ENCODE results near the gene CEP170B. TPM values are rescaled to one million over a fixed set of nuclear protein-coding genes. Genes with fewer than 3 reads are reported as not detected.

Gene CEP170B
- total and polyA plus RNA-seq, 2 donors (not counting 1 experiment from before 2014, with no cell fraction given) = 0.16 to 0.59 TPM

DNA sequence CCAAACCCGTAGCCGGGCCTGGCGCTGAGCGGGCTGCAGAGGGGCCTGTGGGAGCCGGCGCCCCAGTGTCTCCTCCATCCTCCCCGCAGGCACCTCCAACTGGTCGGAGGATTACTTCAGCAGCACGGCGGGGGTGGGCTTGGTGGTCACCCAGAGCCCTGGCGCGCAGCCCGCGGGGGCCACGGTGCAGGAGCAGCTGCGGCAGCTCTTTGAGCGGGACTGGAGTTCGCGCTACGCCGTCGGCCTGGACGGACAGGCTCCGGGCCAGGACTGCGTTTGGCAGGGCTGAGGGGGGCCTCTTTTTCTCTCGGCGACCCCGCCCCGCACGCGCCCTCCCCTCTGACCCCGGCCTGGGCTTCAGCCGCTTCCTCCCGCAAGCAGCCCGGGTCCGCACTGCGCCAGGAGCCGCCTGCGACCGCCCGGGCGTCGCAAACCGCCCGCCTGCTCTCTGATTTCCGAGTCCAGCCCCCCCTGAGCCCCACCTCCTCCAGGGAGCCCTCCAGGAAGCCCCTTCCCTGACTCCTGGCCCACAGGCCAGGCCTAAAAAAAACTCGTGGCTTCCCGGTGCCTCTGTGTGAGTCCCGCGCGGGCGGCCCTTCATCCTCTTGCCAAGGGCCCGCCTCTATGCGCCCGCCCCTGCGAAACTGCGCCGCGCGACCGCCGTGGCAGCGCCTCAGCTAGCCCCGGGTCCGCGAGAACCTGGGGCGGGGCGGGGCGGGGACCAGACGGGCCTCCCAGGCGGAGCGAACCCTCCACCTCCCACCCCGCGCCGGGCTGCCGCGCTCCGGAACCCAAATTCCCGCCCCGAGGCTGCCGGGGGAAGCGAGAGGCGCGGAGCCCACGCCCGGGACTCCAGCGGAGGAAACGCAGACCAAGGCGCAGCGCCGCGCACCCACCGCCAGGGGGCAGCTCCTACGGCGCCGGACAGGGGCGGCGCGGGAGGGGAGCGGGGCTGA, 67.9 kb downstream of the CEP170B start:
- no peak overlapping the region for H3K27ac ChIP-seq (ENCODE audit: low read length in 2 of 2)

More for the DNA sequence above, 67.9 kb downstream of the CEP170B start:
- intact Hi-C loops (cut with micrococcal nuclease) = loop anchor here (1.0 to 2.0 kb wide), 4 partner anchors 10 to 88 kb away; partner anchors contain the start of genes CDCA4 and CLBA1
- ChIA-PET POLR2A (interaction anchor here (0.6 kb wide), 1 partner anchor 11 kb away, joined by 3 read pairs; no protein-coding TSS in a partner anchor), CTCF (interaction anchor here (1.0 to 5.6 kb wide), 7 partner anchors 8 to 113 kb away, joined by 3 to 34 read pairs (median 5); partner anchors contain the start of gene PLD4)
- Histone ChIP-seq H3K4me2 (replicated peaks; ENCODE audit: low read depth, low read length, poor library complexity, severe bottlenecking) (peak overlapping the region; percentile 81), H3K4me3 (ENCODE audit: control extremely low read depth in 1 of 5, extremely low read depth in 1 of 5, insufficient read depth in 1 of 5, low read depth in 2 of 5, low read length in 4 of 5) (peak overlapping the region in 3 of 5 experiments; percentile 39 to 54 (median 42)), H3K4me1 (ENCODE audit: control insufficient read depth in 2 of 2, insufficient read depth in 2 of 2, low read length in 2 of 2) (peaks cover 3 to 21% of the 10 kb centered on the region in 2 donors), H4K20me1 (ENCODE audit: control insufficient read depth, insufficient read depth, low read length, poor library complexity, severe bottlenecking) (peaks cover 21% of the 10 kb centered on the region), H3K9me3 (ENCODE audit: control extremely low read depth in 1 of 3, control insufficient read depth in 2 of 3, insufficient read depth in 1 of 3, low read length in 2 of 3) (no peaks in the 10 kb centered on the region), H3K27me3 (replicated peaks in 1 of 4; ENCODE audit: control extremely low read depth in 1 of 4, control insufficient read depth in 3 of 4, insufficient read depth in 4 of 4, low read length in 3 of 4) (peaks cover 0 to 7% (median 2%) of the 10 kb centered on the region in 4 experiments), H3K36me3 (replicated peaks in 1 of 2; ENCODE audit: control extremely low read depth in 1 of 2, control insufficient read depth in 1 of 2, extremely low read depth in 1 of 2, insufficient read depth in 2 of 2, low read length in 1 of 2) (peaks cover 0 to 27% of the 10 kb centered on the region in 2 experiments), H3K9ac (ENCODE audit: low read length) (peak overlapping the region; percentile 35), H2AFZ (ENCODE audit: insufficient read depth, low read depth, low read length, poor library complexity, severe bottlenecking) (peak overlapping the region; percentile 65), H3K79me2 (ENCODE audit: control insufficient read depth, insufficient read depth, low read length) (peaks cover 10% of the 10 kb centered on the region)
- WGBS (ENCODE audit: insufficient coverage) = 44% methylated on average over 81 of the region's 100 CpGs
- ATAC-seq (ENCODE audit: low read depth) (peak; percentile 94), DNase-seq (peak; percentile 86)
- H3K27me3 Mint-ChIP-seq = peaks cover 4% of the 10 kb centered on the region
- TF ChIP-seq, protein P1, sequence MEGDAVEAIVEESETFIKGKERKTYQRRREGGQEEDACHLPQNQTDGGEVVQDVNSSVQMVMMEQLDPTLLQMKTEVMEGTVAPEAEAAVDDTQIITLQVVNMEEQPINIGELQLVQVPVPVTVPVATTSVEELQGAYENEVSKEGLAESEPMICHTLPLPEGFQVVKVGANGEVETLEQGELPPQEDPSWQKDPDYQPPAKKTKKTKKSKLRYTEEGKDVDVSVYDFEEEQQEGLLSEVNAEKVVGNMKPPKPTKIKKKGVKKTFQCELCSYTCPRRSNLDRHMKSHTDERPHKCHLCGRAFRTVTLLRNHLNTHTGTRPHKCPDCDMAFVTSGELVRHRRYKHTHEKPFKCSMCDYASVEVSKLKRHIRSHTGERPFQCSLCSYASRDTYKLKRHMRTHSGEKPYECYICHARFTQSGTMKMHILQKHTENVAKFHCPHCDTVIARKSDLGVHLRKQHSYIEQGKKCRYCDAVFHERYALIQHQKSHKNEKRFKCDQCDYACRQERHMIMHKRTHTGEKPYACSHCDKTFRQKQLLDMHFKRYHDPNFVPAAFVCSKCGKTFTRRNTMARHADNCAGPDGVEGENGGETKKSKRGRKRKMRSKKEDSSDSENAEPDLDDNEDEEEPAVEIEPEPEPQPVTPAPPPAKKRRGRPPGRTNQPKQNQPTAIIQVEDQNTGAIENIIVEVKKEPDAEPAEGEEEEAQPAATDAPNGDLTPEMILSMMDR (IDR thresholded peaks at IDR 0.05) = peak; percentile 69
- no peak for TF ChIP-seq EZH2 (IDR thresholded peaks at IDR 0.05; ENCODE audit: borderline replicate concordance, insufficient read depth, low read depth, low read length, poor library complexity, severe bottlenecking)
- H3K4me3 Mint-ChIP-seq = peak overlapping the region; percentile 63
- peaks cover 18% of the 10 kb centered on the region for H3K4me1 Mint-ChIP-seq
- H3K27ac Mint-ChIP-seq = no peak overlapping the region
- no peaks in the 10 kb centered on the region for H3K9me3 Mint-ChIP-seq (ENCODE audit: insufficient read depth)
